ENCODE measurements around the gene HOTAIR.

DNA sequence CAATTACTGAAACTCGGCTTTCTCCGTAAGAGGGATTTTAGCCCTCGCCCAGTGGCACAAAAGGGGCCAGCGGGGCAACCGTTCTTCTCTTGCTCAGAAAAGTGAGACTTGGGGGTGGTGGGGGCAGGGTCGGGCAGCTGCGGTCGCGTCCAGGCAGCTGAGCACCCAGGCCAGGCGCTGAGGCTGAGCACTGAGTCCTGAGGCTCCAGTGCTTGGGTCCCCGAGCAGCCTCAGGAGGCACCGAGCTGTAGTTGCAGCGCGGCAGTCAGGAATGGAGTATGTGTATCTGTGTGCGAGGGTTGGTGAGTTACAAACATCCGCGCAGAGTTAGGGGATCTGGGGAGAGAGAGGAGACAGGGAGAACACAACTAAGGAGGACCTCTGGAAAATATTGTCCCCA is 49.4 kb upstream of the HOTAIR start:
- TF ChIP-seq, protein P1, sequence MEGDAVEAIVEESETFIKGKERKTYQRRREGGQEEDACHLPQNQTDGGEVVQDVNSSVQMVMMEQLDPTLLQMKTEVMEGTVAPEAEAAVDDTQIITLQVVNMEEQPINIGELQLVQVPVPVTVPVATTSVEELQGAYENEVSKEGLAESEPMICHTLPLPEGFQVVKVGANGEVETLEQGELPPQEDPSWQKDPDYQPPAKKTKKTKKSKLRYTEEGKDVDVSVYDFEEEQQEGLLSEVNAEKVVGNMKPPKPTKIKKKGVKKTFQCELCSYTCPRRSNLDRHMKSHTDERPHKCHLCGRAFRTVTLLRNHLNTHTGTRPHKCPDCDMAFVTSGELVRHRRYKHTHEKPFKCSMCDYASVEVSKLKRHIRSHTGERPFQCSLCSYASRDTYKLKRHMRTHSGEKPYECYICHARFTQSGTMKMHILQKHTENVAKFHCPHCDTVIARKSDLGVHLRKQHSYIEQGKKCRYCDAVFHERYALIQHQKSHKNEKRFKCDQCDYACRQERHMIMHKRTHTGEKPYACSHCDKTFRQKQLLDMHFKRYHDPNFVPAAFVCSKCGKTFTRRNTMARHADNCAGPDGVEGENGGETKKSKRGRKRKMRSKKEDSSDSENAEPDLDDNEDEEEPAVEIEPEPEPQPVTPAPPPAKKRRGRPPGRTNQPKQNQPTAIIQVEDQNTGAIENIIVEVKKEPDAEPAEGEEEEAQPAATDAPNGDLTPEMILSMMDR (conservative IDR thresholded peaks at IDR 0.05) = no peak
- TF ChIP-seq ZFX (IDR thresholded peaks at IDR 0.05) = no peak
